HK-2 (cell line): ENCODE measurements around the gene GPN3.
"Not testable (repeated sequence)": the region's sequence is repeated elsewhere in the genome, so short reads cannot be mapped to it uniquely, and the experiment has no call there.

ENCODE experiments used
- DNase-seq: peaks from one replicate; pipeline ENCODE4 v3.0.0-alpha.2; 2018; ENCODE audit not compliant: unreplicated experiment

The GPN3 gene

DNA sequence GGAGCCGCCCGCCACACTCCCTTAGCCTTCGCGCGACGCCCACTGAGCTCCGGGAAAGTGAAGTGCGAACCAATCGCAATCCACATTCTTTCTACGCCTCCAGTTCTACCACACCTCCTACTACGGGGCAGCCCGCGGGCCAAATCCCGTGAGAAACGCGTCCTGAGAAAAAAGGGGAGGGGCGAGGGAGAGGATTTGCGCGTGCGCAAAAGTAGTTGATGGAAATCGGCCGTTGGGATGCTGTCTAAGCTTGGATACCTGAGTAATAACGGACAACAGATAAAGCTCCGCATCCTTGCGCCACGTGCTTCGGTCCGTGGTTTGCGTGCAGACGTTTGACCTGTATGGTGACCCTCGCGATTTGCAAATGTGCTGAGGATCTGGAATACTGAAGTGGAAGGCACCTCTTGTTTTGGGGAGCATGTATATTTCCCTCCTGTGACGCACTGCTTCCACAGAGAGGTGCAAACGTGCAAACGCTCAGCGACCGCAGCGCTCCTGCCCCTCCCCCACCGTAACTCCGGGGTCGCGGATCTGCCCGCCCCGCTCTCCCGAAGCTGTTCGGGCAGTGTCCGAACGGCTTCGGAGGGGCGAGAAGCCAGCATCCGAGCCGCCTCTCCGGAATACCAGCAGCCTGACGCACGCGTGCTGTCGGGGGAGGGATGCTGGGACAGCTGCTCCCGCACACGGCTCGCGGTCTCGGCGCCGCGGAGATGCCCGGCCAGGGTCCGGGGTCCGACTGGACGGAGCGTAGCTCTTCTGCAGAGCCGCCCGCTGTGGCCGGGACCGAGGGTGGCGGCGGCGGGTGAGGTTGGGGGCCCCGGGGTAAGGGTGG is at the start of gene GPN3, which contains the start of gene FAM216A:
Gene GPN3 (minus strand): TSS at position 44 of the 835 bp plus-strand sequence. CDS start 54 bp downstream, outside the sequence.
Gene FAM216A (plus strand): TSS at position 632 of the 835 bp plus-strand sequence. CDS start 31 bp downstream, at position 663.
- peak; percentile 98 for DNase-seq

DNA sequence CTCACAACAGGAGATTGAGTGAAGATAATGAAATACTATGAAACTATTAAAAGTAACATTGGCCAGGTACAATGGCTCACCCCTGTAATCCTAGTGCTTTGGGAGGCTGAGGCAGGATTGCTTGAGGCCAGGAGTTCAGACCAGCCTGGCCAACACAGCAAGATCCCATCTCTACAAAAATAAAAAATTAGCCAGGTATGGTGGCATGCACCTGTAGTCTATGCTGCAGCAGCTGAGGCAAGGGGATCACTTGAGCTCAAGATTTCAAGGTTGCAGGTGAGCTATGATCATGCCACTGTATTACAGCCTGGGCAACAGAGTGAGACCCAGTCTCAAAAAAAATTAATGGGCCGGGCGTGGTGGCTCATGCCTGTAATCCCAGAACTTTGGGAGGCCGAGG is 48.9 kb upstream of the GPN3 start:
- no peak for DNase-seq

DNA sequence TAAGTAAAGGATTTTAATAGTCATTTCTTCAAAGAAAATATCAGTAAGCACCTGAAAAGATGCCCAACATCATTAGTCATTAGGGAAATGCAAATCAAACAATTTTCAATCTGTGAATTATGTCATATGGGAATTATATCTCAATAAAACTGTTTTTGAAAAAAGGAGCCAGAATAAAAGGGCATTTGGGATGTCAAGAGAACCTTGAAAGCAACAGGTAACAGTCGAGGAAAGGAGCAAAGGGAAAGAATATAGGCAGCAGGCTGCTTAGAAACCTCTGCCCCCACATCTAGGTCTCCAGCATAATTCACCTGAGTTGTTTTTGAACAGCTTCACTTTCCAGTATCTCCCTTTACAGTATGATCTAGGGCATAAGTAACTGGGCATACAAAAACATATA is 46.3 kb upstream of the GPN3 start:
- DNase-seq = no peak

DNA sequence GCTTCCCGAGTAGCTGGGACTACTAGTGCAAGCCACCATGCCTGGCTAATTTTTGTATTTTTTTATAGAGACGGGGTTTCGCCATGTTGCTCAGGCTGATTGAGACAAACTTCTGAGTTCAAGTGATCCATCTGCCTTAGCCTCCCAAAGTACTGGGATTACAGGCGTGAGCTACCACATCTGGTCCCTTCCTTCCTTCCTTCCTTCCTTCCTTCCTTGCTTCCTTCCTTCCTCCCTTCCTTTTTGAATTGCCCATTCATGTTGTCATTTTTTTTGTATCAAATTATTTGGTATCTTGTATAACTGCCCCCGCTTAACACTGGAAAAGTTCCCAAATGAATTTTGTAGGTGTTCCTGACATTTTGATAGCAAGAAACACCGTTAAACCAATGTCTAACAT is 45.8 kb upstream of the GPN3 start:
- DNase-seq = no peak

GRCh38 chr12:110508071-110508586 is 40.1 kb upstream of the GPN3 start:
- DNase-seq = no peak

GRCh38 chr12:110505332-110505731 is 37.3 kb upstream of the GPN3 start:
- no peak for DNase-seq

GRCh38 chr12:110503432-110503831 is 35.4 kb upstream of the GPN3 start:
- no peak for DNase-seq

DNA sequence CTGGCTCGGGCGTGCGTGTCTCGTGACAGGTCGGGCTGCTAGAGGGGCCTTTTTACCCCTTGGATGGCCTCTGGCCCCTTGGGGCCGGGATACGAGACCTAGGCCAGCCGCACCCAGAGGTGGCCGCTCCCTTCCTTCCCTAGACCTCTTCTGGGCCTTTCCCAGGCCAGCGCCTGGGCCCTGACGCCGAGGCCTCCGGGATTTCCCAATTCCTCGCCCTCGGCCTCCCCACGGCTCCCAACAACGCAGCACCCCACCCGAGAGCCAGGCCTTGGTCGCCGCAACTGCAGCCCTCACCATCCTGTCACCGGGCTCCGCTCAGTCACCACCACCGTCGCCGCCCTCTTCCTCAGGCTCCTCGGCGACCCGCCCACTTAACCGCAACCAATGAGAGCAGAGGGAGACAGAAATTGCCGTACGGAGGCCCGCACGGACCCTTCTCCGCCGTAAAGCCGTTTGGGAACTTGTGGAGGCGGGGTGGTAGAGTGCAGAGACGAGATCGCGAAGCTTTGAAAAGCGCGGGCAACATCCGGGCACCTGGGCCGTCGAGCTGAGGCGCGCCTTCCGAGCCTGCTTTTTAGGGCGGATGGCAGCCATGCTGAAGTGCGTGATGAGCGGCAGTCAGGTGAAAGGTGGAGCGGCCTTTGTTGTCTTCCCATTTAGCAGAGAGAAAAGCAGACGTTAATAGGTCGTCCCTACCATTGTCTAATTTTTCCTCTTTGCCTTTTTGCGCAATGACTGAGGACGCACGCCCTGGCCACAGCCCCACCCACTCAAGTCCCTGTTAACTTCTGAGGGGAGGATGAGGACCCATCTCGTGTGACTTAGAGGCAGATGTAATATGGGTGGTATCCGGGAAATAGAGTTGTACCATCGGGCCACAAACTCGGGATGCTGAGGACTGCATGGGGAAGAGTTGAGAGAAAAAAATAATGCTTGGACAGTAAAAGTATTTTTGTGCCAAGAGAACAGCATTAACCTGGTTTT is 34.0 kb upstream of the GPN3 start, which contains the start of the genes RAD9B and VPS29:
Gene RAD9B (plus strand): TSS at position 580 of the 987 bp plus-strand sequence. CDS start 7 bp downstream, at position 587.
Gene VPS29 (minus strand): TSS at position 360 of the 987 bp plus-strand sequence. CDS start 60 bp downstream, at position 300.
- peak; percentile 99 for DNase-seq

DNA sequence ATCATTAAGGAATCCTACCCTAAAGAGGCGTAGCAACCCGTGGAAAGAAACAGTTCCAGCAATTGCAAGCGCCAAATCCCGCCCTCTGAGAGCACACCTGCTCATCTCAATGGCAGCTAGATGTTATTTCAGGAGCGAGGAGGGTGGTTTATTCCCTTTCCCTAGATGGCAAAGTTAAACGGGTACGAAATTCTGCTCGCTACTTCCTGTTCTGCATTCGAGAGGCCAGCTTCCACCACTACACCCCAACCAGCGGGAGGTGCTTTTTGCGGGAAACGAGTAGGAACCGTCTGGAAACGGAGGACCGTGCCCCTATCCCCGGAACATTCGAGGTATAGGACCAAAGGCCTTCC is 33.3 kb upstream of the GPN3 start:
- peak; percentile 71 for DNase-seq

GRCh38 chr12:110498984-110499706 is 31.1 kb upstream of the GPN3 start:
- no peak for DNase-seq

DNA sequence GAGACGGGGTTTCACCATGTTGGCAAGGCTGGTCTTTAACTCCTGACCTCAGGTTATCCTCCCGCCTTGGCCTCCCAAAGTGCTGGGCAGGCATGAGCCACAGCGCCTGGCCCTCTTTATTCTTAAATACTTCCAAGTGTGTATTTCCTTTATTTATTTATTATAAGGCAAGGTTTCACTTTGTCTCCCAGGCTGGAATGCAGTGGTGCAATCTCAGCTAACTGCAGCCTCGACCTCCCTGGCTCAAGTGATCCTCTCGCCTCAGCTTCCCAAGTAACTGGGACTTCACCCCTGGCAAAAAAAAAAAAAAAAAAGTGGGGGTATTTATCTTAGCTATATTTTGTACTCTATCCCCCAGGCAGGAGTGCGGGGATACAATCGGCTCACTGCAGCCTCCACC is 7.4 kb upstream of the GPN3 start:
- no peak for DNase-seq

DNA sequence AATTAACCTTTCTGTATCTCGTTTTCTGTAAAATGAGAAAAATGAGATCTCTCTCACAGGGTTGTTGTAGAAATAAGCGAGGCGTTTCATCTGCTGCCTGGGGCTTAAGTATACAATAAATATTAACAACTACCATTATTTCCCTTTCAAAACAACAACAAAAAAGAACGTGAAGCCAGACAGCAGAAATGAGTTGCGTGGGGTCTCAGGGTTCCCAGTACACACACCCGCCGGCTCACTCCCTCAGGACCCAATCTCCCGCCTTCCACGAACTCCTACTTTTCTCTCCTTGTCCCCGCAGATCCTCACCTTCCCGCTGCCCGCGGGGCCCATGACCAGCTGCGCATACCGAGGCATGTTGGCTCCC is 227 bp downstream of the GPN3 start:
- no peak for DNase-seq

DNA sequence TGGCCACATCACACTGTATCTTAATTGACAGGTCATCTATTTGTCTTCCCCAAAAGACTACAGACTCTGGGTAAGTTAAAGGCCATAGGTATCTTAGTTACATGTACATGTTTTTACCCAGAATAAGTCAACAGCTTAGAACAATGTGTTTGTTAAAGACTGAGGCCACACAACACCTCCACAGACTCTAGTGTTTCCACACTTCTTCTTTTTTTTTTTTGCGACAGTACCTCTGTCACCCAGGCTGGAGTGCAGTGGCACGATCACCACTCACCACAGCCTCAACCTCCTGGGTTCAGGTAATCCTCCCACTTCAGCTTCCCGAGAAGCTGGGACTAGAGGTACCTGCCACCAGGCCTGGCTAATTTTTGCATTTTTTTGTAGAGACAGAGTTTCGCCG is 1.3 kb downstream of the GPN3 start:
- DNase-seq = no peak

- DNase-seq = not testable (repeated sequence)
Measured at GRCh38 chr12:110465765-110466164, 2.3 kb downstream of the GPN3 start.

- DNase-seq = no peak
Measured at GRCh38 chr12:110465024-110465423, 3.0 kb downstream of the GPN3 start.

- not testable (repeated sequence) for DNase-seq
Measured at GRCh38 chr12:110461189-110461588, 6.9 kb downstream of the GPN3 start.

DNA sequence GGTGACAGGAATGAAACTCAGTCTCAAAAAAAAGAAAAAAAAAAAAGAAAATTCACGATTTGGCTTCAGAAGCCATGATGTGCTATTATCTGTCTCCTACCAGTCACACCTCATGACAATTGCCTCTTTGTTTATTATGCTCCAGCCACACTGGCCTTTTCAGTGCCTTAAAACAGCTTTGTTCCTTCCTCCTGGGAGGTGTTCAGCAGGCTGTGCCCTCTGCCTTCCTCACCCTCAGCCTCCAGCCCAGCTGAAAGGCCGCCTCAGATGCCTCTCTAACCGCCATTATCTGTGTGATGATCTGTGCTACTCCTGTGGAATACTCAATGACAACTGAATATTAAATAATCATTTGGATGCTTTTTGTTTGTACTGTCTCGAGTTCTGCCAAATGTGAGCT is 9.3 kb downstream of the GPN3 start:
- DNase-seq = no peak

DNA sequence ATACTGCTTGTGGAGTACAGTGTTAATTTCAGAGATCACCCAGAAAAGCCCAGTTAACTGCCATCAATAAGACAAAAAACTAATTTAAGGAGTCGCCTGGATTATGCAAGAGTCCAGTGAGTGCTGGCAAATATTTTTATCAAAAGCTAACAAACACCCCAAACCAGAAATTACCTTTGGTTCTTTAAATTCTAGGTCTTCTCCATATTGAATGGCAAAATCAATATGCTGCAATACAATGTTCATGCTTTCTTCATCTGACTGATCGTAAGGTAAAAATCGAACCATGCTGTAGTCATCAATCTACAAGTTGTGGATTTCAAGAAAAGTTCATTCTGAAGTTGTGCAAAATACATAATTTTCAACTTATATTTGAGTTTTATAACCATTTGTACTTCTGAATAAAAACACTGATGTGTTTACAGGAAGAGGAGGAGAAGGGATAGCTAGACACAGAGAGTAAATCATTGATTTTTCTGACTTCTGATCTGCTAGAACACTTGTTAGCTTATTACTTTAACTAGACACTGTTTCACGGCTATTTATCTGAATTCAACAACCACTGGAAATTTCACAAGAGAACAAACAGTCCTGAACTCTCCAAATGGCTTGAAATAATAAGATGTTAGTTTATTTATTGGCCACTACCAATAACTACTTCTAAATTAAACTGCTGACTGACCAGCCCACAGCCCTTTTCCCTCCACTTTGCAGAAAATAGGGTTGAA is 14.3 kb downstream of the GPN3 start:
- no peak for DNase-seq

DNA sequence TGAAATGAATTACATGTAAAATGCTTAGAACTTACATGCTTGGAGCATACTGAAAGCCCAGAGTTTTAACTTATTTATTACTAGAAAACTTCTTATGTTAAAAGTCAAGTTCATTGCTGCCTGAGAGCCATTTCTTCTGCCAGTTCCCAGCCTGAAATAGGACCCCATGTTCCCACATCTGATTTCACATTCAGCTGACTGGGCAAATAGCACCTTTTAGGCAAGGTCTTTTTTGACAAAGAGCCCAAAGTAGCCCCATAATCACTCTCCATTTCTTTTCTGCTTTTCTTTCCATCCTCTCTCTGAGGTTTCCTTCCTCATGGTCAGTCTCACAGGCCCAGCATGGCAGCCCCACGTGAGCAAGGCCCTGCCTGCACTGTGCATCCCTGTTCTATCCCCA is 16.8 kb downstream of the GPN3 start:
- DNase-seq = no peak

DNA sequence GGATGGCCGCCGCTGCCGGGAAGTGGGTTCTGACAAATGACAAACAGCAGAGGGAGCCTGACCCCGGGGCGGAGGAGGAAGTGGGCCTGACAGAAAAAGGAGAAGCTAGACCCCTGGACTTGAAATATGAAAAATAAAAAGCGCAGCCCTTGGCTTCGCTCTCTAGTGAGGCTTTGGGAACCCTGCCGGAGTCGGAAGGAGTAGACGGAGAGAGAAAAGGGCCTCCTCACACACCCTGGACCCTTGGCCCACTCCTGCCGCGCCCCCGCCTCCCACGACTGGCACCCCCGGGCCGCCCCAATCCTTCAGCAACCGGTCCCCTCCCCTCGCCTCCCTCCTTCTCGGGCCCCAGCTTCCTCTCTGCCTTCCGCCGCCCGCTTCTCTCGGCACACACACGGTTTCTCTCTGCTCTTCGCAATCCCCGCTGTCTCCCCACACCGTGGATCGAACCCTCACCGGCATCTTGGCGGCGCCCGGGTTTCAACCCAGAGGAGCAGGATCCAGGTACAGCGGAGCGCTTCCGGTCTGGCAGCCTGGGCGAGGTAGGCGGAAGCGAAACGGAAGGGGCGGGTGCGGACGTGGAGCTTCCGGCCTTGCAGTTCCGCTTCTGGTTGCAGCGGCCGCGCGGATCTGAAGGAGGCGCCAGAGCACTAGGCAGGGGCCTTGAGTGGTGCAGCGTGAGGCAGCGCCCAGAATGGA is 18.1 kb downstream of the GPN3 start, which contains the start of gene ARPC3:
Gene ARPC3 (minus strand): TSS at position 539 of the 699 bp plus-strand sequence. CDS start 77 bp downstream, at position 462.
- peak; percentile 94 for DNase-seq
